Activated CD4-positive, alpha-beta T cell treated with anti-CD3 and anti-CD28 coated beads, Interleukin-2, amount 10 ng/mL, durations not matched to agents 7 days and 5 days (primary cell): ENCODE results near the gene MRPS34. TPM values are rescaled to one million over a fixed set of nuclear protein-coding genes. Genes with fewer than 3 reads are reported as not detected.

ENCODE experiments used
- CTCF ChIA-PET: fragments of 350-600 bp; sonication (Branson Sonifier 250); formaldehyde crosslinking; loops from one replicate; lab custom pipeline; 2021; ENCODE audit warnings: antibody characterized with exemption; lab: Charles Lee
- POLR2A ChIA-PET: fragments of 350-600 bp; sonication (Branson Sonifier 250); formaldehyde crosslinking; loops from one replicate; lab custom pipeline; 2021; ENCODE audit warnings: antibody characterized with exemption; lab: Charles Lee
- DNase-seq: peaks from one replicate; pipeline ENCODE4 v3.0.0-alpha.2; 2020
- H3K27ac Mint-ChIP-seq: one replicate; pipeline ENCODE4 v1.8.0; 2021; ENCODE audit warnings: mild to moderate bottlenecking, moderate library complexity, mixed read lengths
- H3K27me3 Mint-ChIP-seq: one replicate; pipeline ENCODE4 v1.8.0; 2021; ENCODE audit warnings: mixed read lengths
- H3K36me3 Mint-ChIP-seq: one replicate; pipeline ENCODE4 v1.8.0; 2021; ENCODE audit warnings: low read depth, mixed read lengths
- H3K4me1 Mint-ChIP-seq: one replicate; pipeline ENCODE4 v1.8.0; 2021; ENCODE audit warnings: mixed read lengths
- H3K4me3 Mint-ChIP-seq: one replicate; pipeline ENCODE4 v1.8.0; 2021; ENCODE audit warnings: mild to moderate bottlenecking, moderate library complexity, mixed read lengths
- H3K9me3 Mint-ChIP-seq: one replicate; pipeline ENCODE4 v1.8.0; 2021; ENCODE audit warnings: mixed read lengths
- total RNA-seq, 2 experiments: library from RNA; stranded (reverse); gene quantifications; one replicate each; pipeline ENCODE4 v1.2.3, GENCODE V29; 2021

MRPS34 gene
- total RNA-seq, 2 experiments from 2014 or later, result 93.6 to 105 TPM

GRCh38 chr16:1762196-1762878 is 10.6 kb downstream of the MRPS34 start:
- Mint-ChIP-seq H3K27me3 (no peaks in the 10 kb centered on the region), H3K9me3 (no peaks in the 10 kb centered on the region), H3K4me3 (no peak overlapping the region), H3K36me3 (peaks cover 8% of the 10 kb centered on the region), H3K4me1 (peaks cover 11% of the 10 kb centered on the region), H3K27ac (no peak overlapping the region)
- ChIA-PET CTCF (interaction anchor here (0.9 kb wide), 2 partner anchors 21 to 167 kb away, joined by 3 read pairs; partner anchors contain the start of genes NUBP2 and SPSB3), POLR2A (no interaction called here)
- DNase-seq, result no peak

GRCh38 chr16:1761751-1762150 is 11.2 kb downstream of the MRPS34 start:
- no peak for DNase-seq
- peaks cover 17% of the 10 kb centered on the region for H3K4me1 Mint-ChIP-seq
- H3K36me3 Mint-ChIP-seq, result peaks cover 8% of the 10 kb centered on the region
- H3K9me3 Mint-ChIP-seq, result no peaks in the 10 kb centered on the region
- no peaks in the 10 kb centered on the region for H3K27me3 Mint-ChIP-seq
- peak overlapping the region; percentile 60 for H3K27ac Mint-ChIP-seq
- no peak overlapping the region for H3K4me3 Mint-ChIP-seq
- ChIA-PET POLR2A (no interaction called here), CTCF (no interaction called here)

- H3K4me1 Mint-ChIP-seq, result peaks cover 22% of the 10 kb centered on the region
- CTCF ChIA-PET, result interaction anchor here (0.6 to 1.4 kb wide), 3 partner anchors 10 to 77 kb away, joined by 3 read pairs; partner anchors contain the start of gene MAPK8IP3
- no peak overlapping the region for H3K27ac Mint-ChIP-seq
Measured at GRCh38 chr16:1760911-1761310, 12.0 kb downstream of the MRPS34 start.

GRCh38 chr16:1759511-1759910 is 13.4 kb downstream of the MRPS34 start:
- H3K27me3 Mint-ChIP-seq, result no peaks in the 10 kb centered on the region
- H3K9me3 Mint-ChIP-seq, result no peaks in the 10 kb centered on the region
- peaks cover 23% of the 10 kb centered on the region for H3K4me1 Mint-ChIP-seq
- no peak overlapping the region for H3K4me3 Mint-ChIP-seq
- CTCF ChIA-PET, result interaction anchor here (1.3 to 1.4 kb wide), 2 partner anchors 36 to 53 kb away, joined by 3 to 6 read pairs; partner anchors contain the start of gene MAPK8IP3
- no peak overlapping the region for H3K27ac Mint-ChIP-seq
- DNase-seq, result no peak
- peaks cover 10% of the 10 kb centered on the region for H3K36me3 Mint-ChIP-seq
- POLR2A ChIA-PET, result no interaction called here

More at GRCh38 chr16:1760911-1761310, 12.0 kb downstream of the MRPS34 start:
- Mint-ChIP-seq H3K27me3 (no peaks in the 10 kb centered on the region), H3K4me3 (no peak overlapping the region), H3K9me3 (no peaks in the 10 kb centered on the region), H3K36me3 (peaks cover 8% of the 10 kb centered on the region)
- POLR2A ChIA-PET, result no interaction called here
- no peak for DNase-seq

GRCh38 chr16:1758923-1759322 is 14.0 kb downstream of the MRPS34 start:
- CTCF ChIA-PET, result interaction anchor here (0.7 to 1.3 kb wide), 2 partner anchors 12 to 35 kb away, joined by 3 to 6 read pairs; no protein-coding TSS in a partner anchor
- DNase-seq, result no peak
- Mint-ChIP-seq H3K4me3 (no peak overlapping the region), H3K9me3 (no peaks in the 10 kb centered on the region), H3K27me3 (no peaks in the 10 kb centered on the region), H3K4me1 (peaks cover 23% of the 10 kb centered on the region), H3K36me3 (peaks cover 10% of the 10 kb centered on the region), H3K27ac (peak overlapping the region; percentile 76)
- POLR2A ChIA-PET, result no interaction called here

- Mint-ChIP-seq H3K27me3 (no peaks in the 10 kb centered on the region), H3K36me3 (peaks cover 10% of the 10 kb centered on the region), H3K4me3 (no peak overlapping the region), H3K4me1 (peaks cover 23% of the 10 kb centered on the region), H3K9me3 (no peaks in the 10 kb centered on the region), H3K27ac (peak overlapping the region; percentile 88)
- DNase-seq, result no peak
- CTCF ChIA-PET, result interaction anchor here (0.7 to 1.3 kb wide), 2 partner anchors 13 to 34 kb away, joined by 3 to 6 read pairs; no protein-coding TSS in a partner anchor
- POLR2A ChIA-PET, result no interaction called here
Measured at GRCh38 chr16:1757714-1758461, 15.0 kb downstream of the MRPS34 start.

GRCh38 chr16:1754204-1754603 is 18.7 kb downstream of the MRPS34 start:
- Mint-ChIP-seq H3K4me1 (peaks cover 23% of the 10 kb centered on the region), H3K9me3 (no peaks in the 10 kb centered on the region), H3K4me3 (no peak overlapping the region), H3K27me3 (no peaks in the 10 kb centered on the region), H3K36me3 (peaks cover 7% of the 10 kb centered on the region), H3K27ac (no peak overlapping the region)
- ChIA-PET CTCF (interaction anchor here (1.2 kb wide), 1 partner anchor 10 kb away, joined by 3 read pairs; no protein-coding TSS in a partner anchor), POLR2A (no interaction called here)
- no peak for DNase-seq

- H3K9me3 Mint-ChIP-seq, result no peaks in the 10 kb centered on the region
- ChIA-PET POLR2A (no interaction called here), CTCF (no interaction called here)
- peaks cover 7% of the 10 kb centered on the region for H3K36me3 Mint-ChIP-seq
- H3K4me3 Mint-ChIP-seq, result no peak overlapping the region
- H3K27me3 Mint-ChIP-seq, result no peaks in the 10 kb centered on the region
- DNase-seq, result no peak
- H3K4me1 Mint-ChIP-seq, result peaks cover 16% of the 10 kb centered on the region
- no peak overlapping the region for H3K27ac Mint-ChIP-seq
Measured at GRCh38 chr16:1752853-1753252, 20.1 kb downstream of the MRPS34 start.

GRCh38 chr16:1751946-1752345 is 21.0 kb downstream of the MRPS34 start:
- POLR2A ChIA-PET, result no interaction called here
- DNase-seq, result no peak
- CTCF ChIA-PET, result interaction anchor here (0.9 to 1.2 kb wide), 2 partner anchors 8 to 19 kb away, joined by 3 read pairs; no protein-coding TSS in a partner anchor

GRCh38 chr16:1749152-1750117 is 23.5 kb downstream of the MRPS34 start:
- Mint-ChIP-seq H3K4me3 (no peak overlapping the region), H3K27me3 (no peaks in the 10 kb centered on the region), H3K4me1 (no peaks in the 10 kb centered on the region), H3K36me3 (peaks cover 7% of the 10 kb centered on the region), H3K9me3 (no peaks in the 10 kb centered on the region), H3K27ac (no peak overlapping the region)
- ChIA-PET POLR2A (no interaction called here), CTCF (interaction anchor here (0.7 to 1.6 kb wide), 2 partner anchors 10 to 43 kb away, joined by 3 read pairs; partner anchors contain the start of gene MAPK8IP3)
- DNase-seq, result no peak

More at GRCh38 chr16:1751946-1752345, 21.0 kb downstream of the MRPS34 start:
- Mint-ChIP-seq H3K27ac (no peak overlapping the region), H3K4me3 (no peak overlapping the region), H3K36me3 (peaks cover 9% of the 10 kb centered on the region), H3K27me3 (no peaks in the 10 kb centered on the region), H3K9me3 (no peaks in the 10 kb centered on the region), H3K4me1 (peaks cover 8% of the 10 kb centered on the region)

- DNase-seq, result no peak
- H3K4me3 Mint-ChIP-seq, result no peak overlapping the region
- H3K27me3 Mint-ChIP-seq, result no peaks in the 10 kb centered on the region
- H3K9me3 Mint-ChIP-seq, result no peaks in the 10 kb centered on the region
- H3K36me3 Mint-ChIP-seq, result peaks cover 9% of the 10 kb centered on the region
- no peak overlapping the region for H3K27ac Mint-ChIP-seq
- ChIA-PET CTCF (no interaction called here), POLR2A (no interaction called here)
- H3K4me1 Mint-ChIP-seq, result no peaks in the 10 kb centered on the region
Measured at GRCh38 chr16:1747934-1748333, 25.0 kb downstream of the MRPS34 start.

- H3K27ac Mint-ChIP-seq, result no peak overlapping the region
- no peak overlapping the region for H3K4me3 Mint-ChIP-seq
- ChIA-PET POLR2A (no interaction called here), CTCF (no interaction called here)
- H3K27me3 Mint-ChIP-seq, result no peaks in the 10 kb centered on the region
- peaks cover 6% of the 10 kb centered on the region for H3K36me3 Mint-ChIP-seq
- H3K9me3 Mint-ChIP-seq, result no peaks in the 10 kb centered on the region
- no peaks in the 10 kb centered on the region for H3K4me1 Mint-ChIP-seq
- no peak for DNase-seq
Measured at GRCh38 chr16:1746693-1747195, 26.2 kb downstream of the MRPS34 start.
